GM23338 (cell line): ENCODE data around the gene CDKAL1.

ENCODE experiments used
- EZH2 ChIP-seq: fragments of 200-600 bp; sonication (generic); IDR thresholded peaks from one replicate; pipeline ENCODE4 v1.8.0; 2017; ENCODE audit warnings: antibody characterized with exemption, mild to moderate bottlenecking, low read depth; ENCODE audit not compliant: unreplicated experiment
- POLR2AphosphoS5 ChIP-seq: IDR thresholded peaks from 2 replicates; pipeline ENCODE4 v1.6.1; 2016; ENCODE audit warnings: antibody characterized with exemption, low read depth
- STAT1 ChIP-seq: IDR thresholded peaks from one replicate; pipeline ENCODE4 v1.6.1; 2016; ENCODE audit warnings: antibody characterized with exemption; ENCODE audit not compliant: unreplicated experiment
- TF ChIP-seq, protein P1 (sequence below), 2 experiments: fragments of 200-600 bp in 1 of 2; sonication (generic) in 1 of 2; conservative IDR thresholded peaks; 2 replicates each; pipeline versions ENCODE4 v1.5.1 to v1.6.1; 2016 to 2017; ENCODE audit warnings: antibody characterized with exemption in 2 of 2, low read depth in 2 of 2, mild to moderate bottlenecking in 2 of 2, moderate library complexity in 1 of 2
- TF ChIP-seq, protein P2 (sequence below): IDR thresholded peaks from one replicate; pipeline ENCODE4 v1.6.1; 2018; ENCODE audit warnings: antibody characterized with exemption; ENCODE audit not compliant: unreplicated experiment

- TF ChIP-seq EZH2 (no peak), STAT1 (no peak), POLR2AphosphoS5 (no peak)
- TF ChIP-seq, protein P1, sequence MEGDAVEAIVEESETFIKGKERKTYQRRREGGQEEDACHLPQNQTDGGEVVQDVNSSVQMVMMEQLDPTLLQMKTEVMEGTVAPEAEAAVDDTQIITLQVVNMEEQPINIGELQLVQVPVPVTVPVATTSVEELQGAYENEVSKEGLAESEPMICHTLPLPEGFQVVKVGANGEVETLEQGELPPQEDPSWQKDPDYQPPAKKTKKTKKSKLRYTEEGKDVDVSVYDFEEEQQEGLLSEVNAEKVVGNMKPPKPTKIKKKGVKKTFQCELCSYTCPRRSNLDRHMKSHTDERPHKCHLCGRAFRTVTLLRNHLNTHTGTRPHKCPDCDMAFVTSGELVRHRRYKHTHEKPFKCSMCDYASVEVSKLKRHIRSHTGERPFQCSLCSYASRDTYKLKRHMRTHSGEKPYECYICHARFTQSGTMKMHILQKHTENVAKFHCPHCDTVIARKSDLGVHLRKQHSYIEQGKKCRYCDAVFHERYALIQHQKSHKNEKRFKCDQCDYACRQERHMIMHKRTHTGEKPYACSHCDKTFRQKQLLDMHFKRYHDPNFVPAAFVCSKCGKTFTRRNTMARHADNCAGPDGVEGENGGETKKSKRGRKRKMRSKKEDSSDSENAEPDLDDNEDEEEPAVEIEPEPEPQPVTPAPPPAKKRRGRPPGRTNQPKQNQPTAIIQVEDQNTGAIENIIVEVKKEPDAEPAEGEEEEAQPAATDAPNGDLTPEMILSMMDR (conservative IDR thresholded peaks at IDR 0.05; ENCODE audit: low read depth in 2 of 2) = no peak
- TF ChIP-seq, protein P2, sequence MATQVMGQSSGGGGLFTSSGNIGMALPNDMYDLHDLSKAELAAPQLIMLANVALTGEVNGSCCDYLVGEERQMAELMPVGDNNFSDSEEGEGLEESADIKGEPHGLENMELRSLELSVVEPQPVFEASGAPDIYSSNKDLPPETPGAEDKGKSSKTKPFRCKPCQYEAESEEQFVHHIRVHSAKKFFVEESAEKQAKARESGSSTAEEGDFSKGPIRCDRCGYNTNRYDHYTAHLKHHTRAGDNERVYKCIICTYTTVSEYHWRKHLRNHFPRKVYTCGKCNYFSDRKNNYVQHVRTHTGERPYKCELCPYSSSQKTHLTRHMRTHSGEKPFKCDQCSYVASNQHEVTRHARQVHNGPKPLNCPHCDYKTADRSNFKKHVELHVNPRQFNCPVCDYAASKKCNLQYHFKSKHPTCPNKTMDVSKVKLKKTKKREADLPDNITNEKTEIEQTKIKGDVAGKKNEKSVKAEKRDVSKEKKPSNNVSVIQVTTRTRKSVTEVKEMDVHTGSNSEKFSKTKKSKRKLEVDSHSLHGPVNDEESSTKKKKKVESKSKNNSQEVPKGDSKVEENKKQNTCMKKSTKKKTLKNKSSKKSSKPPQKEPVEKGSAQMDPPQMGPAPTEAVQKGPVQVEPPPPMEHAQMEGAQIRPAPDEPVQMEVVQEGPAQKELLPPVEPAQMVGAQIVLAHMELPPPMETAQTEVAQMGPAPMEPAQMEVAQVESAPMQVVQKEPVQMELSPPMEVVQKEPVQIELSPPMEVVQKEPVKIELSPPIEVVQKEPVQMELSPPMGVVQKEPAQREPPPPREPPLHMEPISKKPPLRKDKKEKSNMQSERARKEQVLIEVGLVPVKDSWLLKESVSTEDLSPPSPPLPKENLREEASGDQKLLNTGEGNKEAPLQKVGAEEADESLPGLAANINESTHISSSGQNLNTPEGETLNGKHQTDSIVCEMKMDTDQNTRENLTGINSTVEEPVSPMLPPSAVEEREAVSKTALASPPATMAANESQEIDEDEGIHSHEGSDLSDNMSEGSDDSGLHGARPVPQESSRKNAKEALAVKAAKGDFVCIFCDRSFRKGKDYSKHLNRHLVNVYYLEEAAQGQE = no peak
Measured at GRCh38 chr6:20492099-20492498, 42.2 kb upstream of the CDKAL1 start.
